Loucy (cell line): ENCODE data around the gene ABCC8.

ENCODE experiments used
- CTCF ChIP-seq: fragments of 200-600 bp; sonication (generic); conservative IDR thresholded peaks from 2 replicates; pipeline ENCODE4 v1.5.1; 2014; ENCODE audit warnings: mild to moderate bottlenecking, antibody characterized with exemption, low read length
- EZH2phosphoT487 ChIP-seq: fragments of 200-600 bp; IDR thresholded peaks from 2 replicates; pipeline ENCODE4 v1.6.1; 2018; ENCODE audit warnings: antibody characterized with exemption, mild to moderate bottlenecking, moderate library complexity, borderline replicate concordance

DNA sequence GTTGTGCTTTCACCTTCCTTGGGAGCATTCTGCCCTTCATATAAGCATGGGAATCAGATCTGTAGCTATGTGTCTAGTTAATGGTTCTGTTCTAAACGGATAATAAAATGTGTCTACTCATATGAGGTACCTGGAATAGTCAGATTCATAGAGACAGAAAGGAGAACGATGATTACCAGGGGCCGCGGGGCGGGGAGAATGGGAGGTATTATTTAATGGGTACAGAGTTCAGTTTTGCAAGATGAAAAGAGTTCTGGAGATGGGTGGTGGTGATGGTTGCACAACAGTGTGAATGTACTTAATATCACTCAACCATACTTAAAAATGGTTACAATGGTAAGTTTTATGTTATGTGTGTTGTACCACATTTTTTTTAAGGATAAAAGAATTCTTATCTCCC, 10.0 kb upstream of the ABCC8 start:
- TF ChIP-seq CTCF = no peak
- TF ChIP-seq EZH2phosphoT487 = no peak
